K562 (cell line): ENCODE results near the gene RASGRP1. TPM values are rescaled to one million over a fixed set of nuclear protein-coding genes. Genes with fewer than 3 reads are reported as not detected.
A peak's percentile ranks its signal among the peaks of the same experiment; 100 is the strongest.

Source experiments
- PTTG1 ChIP-seq: fragments of 450-650 bp; IDR thresholded peaks from 2 replicates; pipeline ENCODE4 v1.6.1; 2016; ENCODE audit warnings: low read depth, mild to moderate bottlenecking, missing genetic modification characterization, missing compliant biosample characterization
- RBM15 ChIP-seq: fragments of 200-400 bp; formaldehyde crosslinking; IDR thresholded peaks from 2 replicates; pipeline ENCODE4 v1.6.1; 2018; ENCODE audit warnings: mild to moderate bottlenecking, low read length, moderate library complexity; ENCODE audit not compliant: insufficient read depth
- RNF2 ChIP-seq: sonication (generic); IDR thresholded peaks from 2 replicates; pipeline ENCODE4 v1.6.1; 2016
- SLC30A9 ChIP-seq: fragments of 250-450 bp; sonication (Bioruptor Pico); IDR thresholded peaks from 2 replicates; pipeline ENCODE4 v1.8.0; 2022; ENCODE audit warnings: mild to moderate bottlenecking, moderate library complexity
- SOX6 ChIP-seq: fragments of 450-650 bp; IDR thresholded peaks from 2 replicates; pipeline ENCODE4 v1.6.1; 2014; ENCODE audit warnings: mild to moderate bottlenecking
- SREBF2 ChIP-seq: sonication (generic); formaldehyde crosslinking; IDR thresholded peaks from 2 replicates; pipeline ENCODE4 v1.4.0; 2020; ENCODE audit warnings: mild to moderate bottlenecking, missing genetic modification reagents
- TBP ChIP-seq: optimal IDR thresholded peaks from 2 replicates; pipeline ENCODE3; 2011; ENCODE audit warnings: low read depth, low read length, improper control_type of control experiment
- polyA plus RNA-seq, 8 experiments: library from polyadenylated mRNA; depleted of rRNA in 4 of 8; stranded (reverse) in 5 of 8; unstranded in 3 of 8; fragments of >200 nt; fragmentation: Nextera tagmentation in 2 of 8; fragmentation: Illumina TruSeq in 1 of 8; extraction: Ambion mirVana in 2 of 8; extraction: Trizol in 1 of 8; gene quantifications; 2 replicates each; pipeline versions ENCODE4 v1.2.1 to v1.2.3, GENCODE V29; 2011 to 2014; ENCODE audit warnings: inconsistent platforms in 1 of 8, missing spikeins in 1 of 8
- total RNA-seq, 7 experiments: library from RNA; depleted of rRNA in 6 of 7; stranded (reverse); fragments of >200 nt in 6 of 7; fragmentation: Illumina TruSeq in 2 of 7; extraction: Trizol in 2 of 7; gene quantifications; 2 replicates each; pipeline versions ENCODE4 v1.2.1 to v1.2.3, GENCODE V29; 2011 to 2021; ENCODE audit warnings: low replicate concordance in 1 of 7
- TF ChIP-seq, protein P1 (sequence below): fragments of 250-450 bp; sonication (Bioruptor Pico); IDR thresholded peaks from 2 replicates; pipeline ENCODE4 v1.4.0; 2020
- TF ChIP-seq, protein P2 (sequence below): fragments of 450-650 bp; formaldehyde crosslinking; IDR thresholded peaks from 2 replicates; pipeline ENCODE4 v1.4.0; 2020; ENCODE audit warnings: mild to moderate bottlenecking
- TF ChIP-seq, protein P3 (sequence below): fragments of 450-650 bp; IDR thresholded peaks from 2 replicates; pipeline ENCODE4 v1.6.1; 2016
- TF ChIP-seq, protein P4 (sequence below), 2 experiments: fragments of 450-650 bp in 1 of 2; IDR thresholded peaks; 2 replicates each; pipeline ENCODE4 v1.6.1; 2011 to 2017; ENCODE audit warnings: low read depth in 2 of 2, antibody characterized with exemption in 1 of 2, borderline replicate concordance in 1 of 2, low read length in 1 of 2, mild to moderate bottlenecking in 1 of 2, mixed read lengths in 1 of 2; ENCODE audit not compliant: control insufficient read depth in 1 of 2
- TF ChIP-seq, protein P5 (sequence below): fragments of 250-450 bp; sonication (Bioruptor Pico); IDR thresholded peaks from 2 replicates; pipeline ENCODE4 v1.8.0; 2021; ENCODE audit warnings: mild to moderate bottlenecking, moderate library complexity

The RASGRP1 gene
- total and polyA plus RNA-seq, 9 of the 15 experiments (the other 6 are each of a cell fraction or from before 2014, with no cell fraction given) = 0.14 to 0.72 (median 0.31) TPM

DNA sequence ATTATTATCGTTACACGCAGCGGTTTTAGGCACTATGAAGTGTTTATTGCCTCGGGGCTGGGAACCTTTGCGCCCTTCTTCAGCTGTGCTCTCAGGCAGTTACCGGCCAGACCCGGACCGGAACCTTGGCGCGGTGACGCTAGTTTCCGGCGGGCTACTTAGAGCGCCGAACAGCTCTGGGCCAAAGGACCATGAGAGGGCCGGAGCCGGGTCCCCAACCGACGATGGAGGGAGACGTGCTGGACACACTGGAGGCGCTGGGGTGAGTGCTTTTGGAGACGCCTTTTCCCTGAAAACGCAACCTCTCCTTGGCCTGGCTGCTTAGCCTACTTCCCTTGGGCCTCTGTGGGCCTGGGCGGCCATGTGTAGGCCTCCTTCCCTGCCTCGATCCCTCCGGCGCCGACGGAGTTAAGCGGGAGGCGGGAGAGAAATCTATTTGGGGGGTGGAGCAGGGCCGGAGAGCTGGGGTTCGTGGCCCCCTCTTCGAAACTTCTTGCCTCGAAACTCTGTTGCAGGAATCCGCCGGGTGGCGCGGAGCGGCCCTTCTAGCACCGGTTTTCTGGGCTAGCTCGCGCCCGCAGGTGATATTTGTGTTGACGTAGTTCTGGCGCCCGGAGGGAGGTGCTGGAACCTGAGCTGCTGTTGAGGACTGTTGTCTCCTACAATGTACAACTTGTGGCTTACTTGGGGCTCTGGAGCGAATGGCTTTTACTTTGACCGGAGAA lies 110.5 kb downstream of the RASGRP1 start, which contains the start of gene FAM98B (continued):
- TF ChIP-seq, protein P1, sequence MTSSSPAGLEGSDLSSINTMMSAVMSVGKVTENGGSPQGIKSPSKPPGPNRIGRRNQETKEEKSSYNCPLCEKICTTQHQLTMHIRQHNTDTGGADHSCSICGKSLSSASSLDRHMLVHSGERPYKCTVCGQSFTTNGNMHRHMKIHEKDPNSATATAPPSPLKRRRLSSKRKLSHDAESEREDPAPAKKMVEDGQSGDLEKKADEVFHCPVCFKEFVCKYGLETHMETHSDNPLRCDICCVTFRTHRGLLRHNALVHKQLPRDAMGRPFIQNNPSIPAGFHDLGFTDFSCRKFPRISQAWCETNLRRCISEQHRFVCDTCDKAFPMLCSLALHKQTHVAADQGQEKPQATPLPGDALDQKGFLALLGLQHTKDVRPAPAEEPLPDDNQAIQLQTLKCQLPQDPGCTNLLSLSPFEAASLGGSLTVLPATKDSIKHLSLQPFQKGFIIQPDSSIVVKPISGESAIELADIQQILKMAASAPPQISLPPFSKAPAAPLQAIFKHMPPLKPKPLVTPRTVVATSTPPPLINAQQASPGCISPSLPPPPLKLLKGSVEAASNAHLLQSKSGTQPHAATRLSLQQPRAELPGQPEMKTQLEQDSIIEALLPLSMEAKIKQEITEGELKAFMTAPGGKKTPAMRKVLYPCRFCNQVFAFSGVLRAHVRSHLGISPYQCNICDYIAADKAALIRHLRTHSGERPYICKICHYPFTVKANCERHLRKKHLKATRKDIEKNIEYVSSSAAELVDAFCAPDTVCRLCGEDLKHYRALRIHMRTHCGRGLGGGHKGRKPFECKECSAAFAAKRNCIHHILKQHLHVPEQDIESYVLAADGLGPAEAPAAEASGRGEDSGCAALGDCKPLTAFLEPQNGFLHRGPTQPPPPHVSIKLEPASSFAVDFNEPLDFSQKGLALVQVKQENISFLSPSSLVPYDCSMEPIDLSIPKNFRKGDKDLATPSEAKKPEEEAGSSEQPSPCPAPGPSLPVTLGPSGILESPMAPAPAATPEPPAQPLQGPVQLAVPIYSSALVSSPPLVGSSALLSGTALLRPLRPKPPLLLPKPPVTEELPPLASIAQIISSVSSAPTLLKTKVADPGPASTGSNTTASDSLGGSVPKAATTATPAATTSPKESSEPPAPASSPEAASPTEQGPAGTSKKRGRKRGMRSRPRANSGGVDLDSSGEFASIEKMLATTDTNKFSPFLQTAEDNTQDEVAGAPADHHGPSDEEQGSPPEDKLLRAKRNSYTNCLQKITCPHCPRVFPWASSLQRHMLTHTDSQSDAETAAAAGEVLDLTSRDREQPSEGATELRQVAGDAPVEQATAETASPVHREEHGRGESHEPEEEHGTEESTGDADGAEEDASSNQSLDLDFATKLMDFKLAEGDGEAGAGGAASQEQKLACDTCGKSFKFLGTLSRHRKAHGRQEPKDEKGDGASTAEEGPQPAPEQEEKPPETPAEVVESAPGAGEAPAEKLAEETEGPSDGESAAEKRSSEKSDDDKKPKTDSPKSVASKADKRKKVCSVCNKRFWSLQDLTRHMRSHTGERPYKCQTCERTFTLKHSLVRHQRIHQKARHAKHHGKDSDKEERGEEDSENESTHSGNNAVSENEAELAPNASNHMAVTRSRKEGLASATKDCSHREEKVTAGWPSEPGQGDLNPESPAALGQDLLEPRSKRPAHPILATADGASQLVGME = peak; percentile 94
- TF ChIP-seq SLC30A9 (CRISPR knock-in tag) = no peak
- TF ChIP-seq, protein P2, sequence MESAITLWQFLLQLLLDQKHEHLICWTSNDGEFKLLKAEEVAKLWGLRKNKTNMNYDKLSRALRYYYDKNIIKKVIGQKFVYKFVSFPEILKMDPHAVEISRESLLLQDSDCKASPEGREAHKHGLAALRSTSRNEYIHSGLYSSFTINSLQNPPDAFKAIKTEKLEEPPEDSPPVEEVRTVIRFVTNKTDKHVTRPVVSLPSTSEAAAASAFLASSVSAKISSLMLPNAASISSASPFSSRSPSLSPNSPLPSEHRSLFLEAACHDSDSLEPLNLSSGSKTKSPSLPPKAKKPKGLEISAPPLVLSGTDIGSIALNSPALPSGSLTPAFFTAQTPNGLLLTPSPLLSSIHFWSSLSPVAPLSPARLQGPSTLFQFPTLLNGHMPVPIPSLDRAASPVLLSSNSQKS = no peak
- TF ChIP-seq, protein P3, sequence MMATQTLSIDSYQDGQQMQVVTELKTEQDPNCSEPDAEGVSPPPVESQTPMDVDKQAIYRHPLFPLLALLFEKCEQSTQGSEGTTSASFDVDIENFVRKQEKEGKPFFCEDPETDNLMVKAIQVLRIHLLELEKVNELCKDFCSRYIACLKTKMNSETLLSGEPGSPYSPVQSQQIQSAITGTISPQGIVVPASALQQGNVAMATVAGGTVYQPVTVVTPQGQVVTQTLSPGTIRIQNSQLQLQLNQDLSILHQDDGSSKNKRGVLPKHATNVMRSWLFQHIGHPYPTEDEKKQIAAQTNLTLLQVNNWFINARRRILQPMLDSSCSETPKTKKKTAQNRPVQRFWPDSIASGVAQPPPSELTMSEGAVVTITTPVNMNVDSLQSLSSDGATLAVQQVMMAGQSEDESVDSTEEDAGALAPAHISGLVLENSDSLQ = no peak
- TF ChIP-seq RNF2 = peak; percentile 91
- TF ChIP-seq, protein P4, sequence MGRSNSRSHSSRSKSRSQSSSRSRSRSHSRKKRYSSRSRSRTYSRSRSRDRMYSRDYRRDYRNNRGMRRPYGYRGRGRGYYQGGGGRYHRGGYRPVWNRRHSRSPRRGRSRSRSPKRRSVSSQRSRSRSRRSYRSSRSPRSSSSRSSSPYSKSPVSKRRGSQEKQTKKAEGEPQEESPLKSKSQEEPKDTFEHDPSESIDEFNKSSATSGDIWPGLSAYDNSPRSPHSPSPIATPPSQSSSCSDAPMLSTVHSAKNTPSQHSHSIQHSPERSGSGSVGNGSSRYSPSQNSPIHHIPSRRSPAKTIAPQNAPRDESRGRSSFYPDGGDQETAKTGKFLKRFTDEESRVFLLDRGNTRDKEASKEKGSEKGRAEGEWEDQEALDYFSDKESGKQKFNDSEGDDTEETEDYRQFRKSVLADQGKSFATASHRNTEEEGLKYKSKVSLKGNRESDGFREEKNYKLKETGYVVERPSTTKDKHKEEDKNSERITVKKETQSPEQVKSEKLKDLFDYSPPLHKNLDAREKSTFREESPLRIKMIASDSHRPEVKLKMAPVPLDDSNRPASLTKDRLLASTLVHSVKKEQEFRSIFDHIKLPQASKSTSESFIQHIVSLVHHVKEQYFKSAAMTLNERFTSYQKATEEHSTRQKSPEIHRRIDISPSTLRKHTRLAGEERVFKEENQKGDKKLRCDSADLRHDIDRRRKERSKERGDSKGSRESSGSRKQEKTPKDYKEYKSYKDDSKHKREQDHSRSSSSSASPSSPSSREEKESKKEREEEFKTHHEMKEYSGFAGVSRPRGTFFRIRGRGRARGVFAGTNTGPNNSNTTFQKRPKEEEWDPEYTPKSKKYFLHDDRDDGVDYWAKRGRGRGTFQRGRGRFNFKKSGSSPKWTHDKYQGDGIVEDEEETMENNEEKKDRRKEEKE (IDR thresholded peaks at IDR 0.05; ENCODE audit: borderline replicate concordance in 1 of 2, control insufficient read depth in 1 of 2, low read depth in 2 of 2, low read length in 1 of 2) = peak in 1 of 2 experiments; percentile 95; a peak in 2 of 4 replicates
- no peak for TF ChIP-seq SREBF2 (CRISPR knock-in tag)
- TF ChIP-seq, protein P5, sequence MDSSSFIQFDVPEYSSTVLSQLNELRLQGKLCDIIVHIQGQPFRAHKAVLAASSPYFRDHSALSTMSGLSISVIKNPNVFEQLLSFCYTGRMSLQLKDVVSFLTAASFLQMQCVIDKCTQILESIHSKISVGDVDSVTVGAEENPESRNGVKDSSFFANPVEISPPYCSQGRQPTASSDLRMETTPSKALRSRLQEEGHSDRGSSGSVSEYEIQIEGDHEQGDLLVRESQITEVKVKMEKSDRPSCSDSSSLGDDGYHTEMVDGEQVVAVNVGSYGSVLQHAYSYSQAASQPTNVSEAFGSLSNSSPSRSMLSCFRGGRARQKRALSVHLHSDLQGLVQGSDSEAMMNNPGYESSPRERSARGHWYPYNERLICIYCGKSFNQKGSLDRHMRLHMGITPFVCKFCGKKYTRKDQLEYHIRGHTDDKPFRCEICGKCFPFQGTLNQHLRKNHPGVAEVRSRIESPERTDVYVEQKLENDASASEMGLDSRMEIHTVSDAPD (CRISPR knock-in tag) = no peak
- TF ChIP-seq TBP = peak; percentile 93
- peak; percentile 32 for TF ChIP-seq SOX6
- TF ChIP-seq RBM15 = no peak
- no peak for TF ChIP-seq PTTG1 (tag)
